ENCODE results near the gene CST5.
"Not testable (repeated sequence)": the region's sequence is repeated elsewhere in the genome, so short reads cannot be mapped to it uniquely, and the experiment has no call there.

CST5 gene

GRCh38 chr20:23889775-23890187 lies 10.2 kb upstream of the CST5 start:
- DNase-seq (ENCODE audit: low read depth), result peak; percentile 45

GRCh38 chr20:23887856-23888255 lies 8.3 kb upstream of the CST5 start:
- no peak for DNase-seq (ENCODE audit: low read depth)

GRCh38 chr20:23884771-23885162 lies 5.2 kb upstream of the CST5 start:
- no peak for DNase-seq (ENCODE audit: low read depth)

- DNase-seq (ENCODE audit: low read depth), result no peak
These were observed 4.7 kb upstream of the CST5 start for GRCh38 chr20:23884136-23884770.

GRCh38 chr20:23881371-23881770 lies 1.8 kb upstream of the CST5 start:
- no peak for DNase-seq (ENCODE audit: low read depth)

- DNase-seq (ENCODE audit: low read depth), result no peak
These were observed 869 bp upstream of the CST5 start for GRCh38 chr20:23880417-23880816.

GRCh38 chr20:23879811-23880374 lies 345 bp upstream of the CST5 start:
- DNase-seq (ENCODE audit: low read depth), result no peak

- DNase-seq (ENCODE audit: low read depth), result no peak
These were observed 761 bp downstream of the CST5 start for GRCh38 chr20:23878787-23879186.

- not testable (repeated sequence) for DNase-seq (ENCODE audit: low read depth)
These were observed 1.5 kb downstream of the CST5 start for GRCh38 chr20:23878016-23878542.

GRCh38 chr20:23877524-23877923 lies 2.0 kb downstream of the CST5 start:
- no peak for DNase-seq (ENCODE audit: low read depth)

GRCh38 chr20:23875606-23876237 lies 3.8 kb downstream of the CST5 start:
- no peak for DNase-seq (ENCODE audit: low read depth)

GRCh38 chr20:23874747-23875146 lies 4.8 kb downstream of the CST5 start:
- DNase-seq (ENCODE audit: low read depth), result no peak

GRCh38 chr20:23873370-23874015 lies 6.1 kb downstream of the CST5 start:
- no peak for DNase-seq (ENCODE audit: low read depth)

- DNase-seq (ENCODE audit: low read depth), result no peak
These were observed 7.5 kb downstream of the CST5 start for GRCh38 chr20:23872065-23872464.

GRCh38 chr20:23870461-23870860 lies 9.1 kb downstream of the CST5 start:
- DNase-seq (ENCODE audit: low read depth), result no peak

- no peak for DNase-seq (ENCODE audit: low read depth)
These were observed 10.0 kb downstream of the CST5 start for GRCh38 chr20:23869520-23869919.

- DNase-seq (ENCODE audit: low read depth), result no peak
These were observed 11.2 kb downstream of the CST5 start for GRCh38 chr20:23868321-23868720.

- DNase-seq (ENCODE audit: low read depth), result no peak
These were observed 12.3 kb downstream of the CST5 start for GRCh38 chr20:23867152-23867776.

- not testable (repeated sequence) for DNase-seq (ENCODE audit: low read depth)
These were observed 18.8 kb downstream of the CST5 start for GRCh38 chr20:23860771-23861170.

- no peak for DNase-seq (ENCODE audit: low read depth)
These were observed 21.5 kb downstream of the CST5 start for GRCh38 chr20:23857962-23858595.

- DNase-seq (ENCODE audit: low read depth), result no peak
These were observed 22.8 kb downstream of the CST5 start for GRCh38 chr20:23856736-23857135.

GRCh38 chr20:23856226-23856625 lies 23.3 kb downstream of the CST5 start:
- DNase-seq (ENCODE audit: low read depth), result no peak

Measured in activated T-cell treated with anti-CD3 and anti-CD28 coated beads for 24 hours (primary cell).